Stimulated activated naive CD8-positive, alpha-beta T cell treated with anti-CD3 and anti-CD28 coated beads, Interleukin-15, Interleukin-2, amounts not matched to agents 100 U/mL and 50 U/mL, for 24 hours (primary cell): ENCODE results near the gene NPAT.

Experiments used
- ATAC-seq: fragments of 150-1000 bp; cut with Tn5 transposase; one replicate; pipeline ENCODE4 v1.10.0; 2021
- DNase-seq: peaks from one replicate; pipeline ENCODE4 v3.0.0; 2021

Gene NPAT

GRCh38 chr11:108222574-108223347, at the start of gene NPAT, which contains the start of gene ATM:
NPAT (minus strand) TSS chr11:108222638; CDS start chr11:108222536, 102 bp downstream.
ATM (plus strand) TSS chr11:108223067; CDS start chr11:108227625, 4,558 bp downstream.
- DNase-seq (peak; percentile 98), ATAC-seq (peak; percentile 84)

DNA sequence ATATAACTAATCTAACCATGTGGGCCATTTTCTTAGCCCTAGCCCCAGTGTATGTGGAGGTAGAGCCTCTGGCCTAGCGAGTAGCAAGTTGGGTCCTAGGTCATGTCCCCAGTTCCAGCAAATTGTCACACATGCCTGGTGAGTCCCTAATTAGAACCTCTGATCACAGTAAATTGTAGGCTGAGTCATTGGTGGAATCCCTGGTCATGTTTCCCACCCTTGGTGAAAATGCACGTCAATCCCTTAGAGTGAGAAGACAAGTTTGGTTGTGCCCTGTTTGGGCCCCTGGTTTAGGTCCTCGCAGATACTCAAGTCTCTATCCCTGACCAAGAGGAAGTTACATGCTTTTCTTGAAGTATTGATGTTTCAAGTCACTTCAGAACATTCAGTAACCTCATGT, 47.1 kb upstream of the NPAT start:
- ATAC-seq (peak; percentile 81), DNase-seq (no peak)

- no peak for DNase-seq
- no peak for ATAC-seq
Observed at GRCh38 chr11:108253176-108253575, 30.7 kb upstream of the NPAT start.

- DNase-seq (no peak), ATAC-seq (no peak)
Observed at GRCh38 chr11:108246885-108247284, 24.4 kb upstream of the NPAT start.

GRCh38 chr11:108246308-108246707, 23.9 kb upstream of the NPAT start:
- DNase-seq, result no peak
- no peak for ATAC-seq

DNA sequence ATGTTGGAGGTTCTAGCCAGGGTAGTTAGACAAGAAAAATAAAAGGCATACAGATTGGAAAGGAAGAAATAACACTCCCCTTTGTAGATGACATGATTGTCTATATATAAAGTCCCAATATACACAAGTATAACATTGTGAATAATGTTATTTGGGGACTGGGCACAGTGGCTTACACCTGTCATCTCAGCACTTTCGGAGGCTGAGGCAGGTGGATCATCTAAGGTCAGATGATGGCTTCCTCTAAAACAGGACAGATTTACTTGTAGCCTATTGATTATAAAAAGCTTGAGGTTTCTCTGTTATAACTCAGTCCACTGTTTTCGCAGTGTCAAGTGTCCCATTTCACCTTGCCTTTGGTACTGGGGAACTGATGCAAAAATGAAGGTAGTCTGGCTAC, 20.0 kb upstream of the NPAT start:
- ATAC-seq, result no peak

GRCh38 chr11:108241330-108242037, 19.0 kb upstream of the NPAT start:
- no peak for DNase-seq
- ATAC-seq, result peak; percentile 76

More for the DNA sequence above, 20.0 kb upstream of the NPAT start:
- DNase-seq, result no peak

- DNase-seq (no peak), ATAC-seq (no peak)
Observed at GRCh38 chr11:108239076-108239475, 16.6 kb upstream of the NPAT start.

DNA sequence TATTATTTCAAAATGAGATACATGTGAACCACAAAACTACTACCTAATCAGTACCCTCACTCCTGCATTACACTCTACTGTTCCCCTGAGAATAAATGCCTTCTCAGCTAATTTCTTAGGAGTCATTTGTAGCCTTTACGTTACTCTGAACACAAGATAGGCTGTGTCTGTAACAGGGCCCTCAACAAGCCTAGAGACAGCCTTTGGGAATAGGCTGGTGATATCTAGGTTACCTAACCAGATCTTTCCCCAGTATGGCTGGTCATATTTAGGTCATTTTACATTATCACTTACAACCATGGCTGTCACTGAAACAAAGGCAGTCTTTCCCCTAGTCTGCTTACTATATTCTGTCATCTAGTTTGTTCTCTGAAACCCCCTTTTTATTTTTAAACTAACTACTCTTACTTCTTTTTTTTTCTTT, 14.6 kb upstream of the NPAT start:
- ATAC-seq (peak; percentile 48), DNase-seq (no peak)

DNA sequence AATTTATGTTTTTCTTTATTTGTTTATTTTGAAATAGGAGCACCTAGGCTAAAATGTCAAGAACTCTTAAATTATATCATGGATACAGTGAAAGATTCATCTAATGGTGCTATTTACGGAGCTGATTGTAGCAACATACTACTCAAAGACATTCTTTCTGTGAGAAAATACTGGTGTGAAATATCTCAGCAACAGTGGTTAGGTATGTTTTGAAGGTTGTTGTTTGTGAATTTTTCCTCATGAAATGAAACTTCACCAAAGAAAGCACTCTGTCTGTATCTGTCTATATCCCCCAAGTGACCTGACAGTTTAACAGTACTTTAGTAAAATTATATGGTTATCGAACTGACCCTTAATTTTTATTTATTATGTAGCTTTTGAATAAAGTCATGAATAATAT, 13.2 kb upstream of the NPAT start:
- DNase-seq (no peak), ATAC-seq (no peak)

DNA sequence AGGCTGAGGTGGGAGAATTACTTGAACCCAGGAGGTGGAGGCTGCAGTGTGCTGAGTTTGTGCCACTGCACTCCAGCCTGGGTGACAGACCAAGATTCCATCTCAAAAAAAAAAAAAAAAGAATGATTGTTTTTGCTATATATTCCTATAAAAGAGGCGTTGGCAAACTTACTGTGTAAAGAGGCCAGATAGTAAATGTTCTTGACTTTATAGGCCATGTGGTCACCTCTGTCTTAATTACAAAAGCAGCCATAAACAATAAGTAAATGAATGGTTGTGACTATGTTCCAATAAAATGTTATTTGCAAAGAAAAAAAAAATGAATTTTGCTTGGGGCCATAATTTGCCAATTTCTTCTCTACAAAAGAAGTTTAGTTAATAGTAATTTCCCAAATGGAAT, 12.8 kb upstream of the NPAT start:
- DNase-seq (no peak), ATAC-seq (no peak)

DNA sequence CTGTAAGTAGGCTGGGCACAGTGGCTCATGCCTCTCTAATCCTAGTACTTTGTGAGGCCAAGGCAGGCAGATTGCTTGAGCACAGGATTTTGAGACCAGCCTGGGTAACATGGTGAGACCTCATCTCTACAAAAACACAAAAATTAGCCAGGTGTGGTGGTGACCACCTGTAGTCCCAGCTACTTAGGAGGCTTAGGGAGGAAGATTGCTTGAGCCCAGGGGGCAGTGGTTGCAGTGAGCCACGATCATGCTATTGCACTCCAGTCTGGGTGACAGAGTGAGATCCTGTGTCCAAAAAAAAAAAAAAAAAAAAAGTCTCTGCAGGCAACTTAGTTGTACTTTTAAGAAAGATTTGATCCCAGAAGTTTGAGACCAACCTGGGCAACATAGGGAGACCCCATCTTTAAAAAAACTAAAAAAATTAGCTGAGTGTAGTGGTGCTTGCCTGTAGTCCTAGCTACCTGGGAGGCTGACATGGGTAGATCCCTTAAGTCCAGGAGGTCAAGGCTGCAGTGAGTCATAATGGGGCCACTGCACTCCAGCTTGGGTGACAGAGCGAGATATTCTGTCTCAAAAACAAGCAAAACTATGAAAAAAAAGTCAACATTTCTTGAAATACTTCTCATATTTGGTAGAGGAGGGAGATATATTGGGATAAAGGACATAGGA, 11.0 kb upstream of the NPAT start:
- DNase-seq (no peak), ATAC-seq (no peak)

DNA sequence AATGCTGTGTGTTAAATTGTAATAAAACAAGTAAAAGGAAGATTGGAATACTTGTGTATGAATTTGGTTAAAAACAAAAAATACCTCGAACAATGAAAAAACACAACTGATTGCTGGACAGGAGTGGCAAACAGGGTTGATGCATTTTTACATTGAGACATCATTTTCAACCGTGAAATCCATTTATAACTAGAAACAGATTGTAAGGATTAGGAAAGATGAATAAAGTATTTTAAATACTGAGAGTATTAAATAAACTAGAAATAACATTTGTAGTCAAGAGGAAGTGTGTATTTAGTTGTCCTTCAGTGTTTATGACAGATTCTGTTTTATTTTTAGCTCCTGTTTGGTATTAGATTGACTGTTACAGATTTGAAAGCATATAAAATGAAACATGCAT, 5.8 kb upstream of the NPAT start:
- ATAC-seq, result no peak
- DNase-seq, result no peak

DNA sequence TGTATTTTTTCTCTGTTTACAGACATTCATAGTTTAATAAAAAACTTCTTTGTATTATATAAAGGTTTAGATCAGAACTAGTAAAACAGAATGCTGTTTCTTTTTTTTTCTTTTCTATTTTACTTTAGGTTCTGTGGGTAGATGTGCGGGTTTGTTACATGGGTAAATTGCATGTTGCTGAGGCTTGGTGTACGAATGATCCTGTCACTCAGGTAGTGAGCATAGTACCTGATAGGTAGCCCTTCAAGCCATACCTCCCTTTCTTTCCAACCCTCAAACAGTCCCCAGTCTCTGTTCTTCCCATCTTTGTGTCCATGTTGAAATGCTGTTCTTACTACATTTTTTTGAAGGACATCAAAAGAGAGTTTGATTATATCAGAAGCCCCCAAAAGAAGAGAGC, 3.6 kb upstream of the NPAT start:
- no peak for DNase-seq
- no peak for ATAC-seq

GRCh38 chr11:108224911-108225786, 2.7 kb upstream of the NPAT start:
- DNase-seq (peak; percentile 48), ATAC-seq (no peak)

- no peak for DNase-seq
- no peak for ATAC-seq
Observed at GRCh38 chr11:108224366-108224765, 1.9 kb upstream of the NPAT start.

- DNase-seq (no peak), ATAC-seq (peak; percentile 41)
Observed at GRCh38 chr11:108223348-108224149, 1.1 kb upstream of the NPAT start.

DNA sequence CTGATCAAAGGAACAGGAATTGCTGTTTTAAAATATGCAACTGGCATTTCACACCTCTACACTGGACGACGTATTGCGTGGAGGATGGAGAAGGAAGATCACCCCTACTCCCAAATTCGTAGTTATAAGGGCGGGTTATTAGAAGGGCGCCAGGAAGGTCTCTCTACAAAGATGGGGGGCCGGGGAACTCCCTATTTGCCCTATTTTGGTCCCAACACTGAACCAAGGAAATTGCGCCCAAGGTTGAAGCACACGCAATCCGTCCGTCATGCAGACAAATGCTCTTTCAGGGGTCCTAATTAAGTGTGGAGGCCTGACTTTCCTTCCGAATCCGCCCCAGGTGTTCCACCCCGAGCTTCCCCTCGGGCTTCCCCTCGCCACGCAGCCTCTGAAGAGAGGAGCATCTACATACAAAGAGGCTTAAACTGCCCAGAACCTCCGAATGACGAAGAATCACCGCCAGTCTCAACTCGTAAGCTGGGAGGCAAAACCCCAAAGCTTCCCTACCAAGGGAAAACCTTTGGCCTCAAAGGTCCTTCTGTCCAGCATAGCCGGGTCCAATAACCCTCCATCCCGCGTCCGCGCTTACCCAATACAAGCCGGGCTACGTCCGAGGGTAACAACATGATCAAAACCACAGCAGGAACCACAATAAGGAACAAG, 396 bp downstream of the NPAT start:
- no peak for ATAC-seq
- peak; percentile 56 for DNase-seq

GRCh38 chr11:108221371-108221770, 1.1 kb downstream of the NPAT start:
- DNase-seq, result no peak

DNA sequence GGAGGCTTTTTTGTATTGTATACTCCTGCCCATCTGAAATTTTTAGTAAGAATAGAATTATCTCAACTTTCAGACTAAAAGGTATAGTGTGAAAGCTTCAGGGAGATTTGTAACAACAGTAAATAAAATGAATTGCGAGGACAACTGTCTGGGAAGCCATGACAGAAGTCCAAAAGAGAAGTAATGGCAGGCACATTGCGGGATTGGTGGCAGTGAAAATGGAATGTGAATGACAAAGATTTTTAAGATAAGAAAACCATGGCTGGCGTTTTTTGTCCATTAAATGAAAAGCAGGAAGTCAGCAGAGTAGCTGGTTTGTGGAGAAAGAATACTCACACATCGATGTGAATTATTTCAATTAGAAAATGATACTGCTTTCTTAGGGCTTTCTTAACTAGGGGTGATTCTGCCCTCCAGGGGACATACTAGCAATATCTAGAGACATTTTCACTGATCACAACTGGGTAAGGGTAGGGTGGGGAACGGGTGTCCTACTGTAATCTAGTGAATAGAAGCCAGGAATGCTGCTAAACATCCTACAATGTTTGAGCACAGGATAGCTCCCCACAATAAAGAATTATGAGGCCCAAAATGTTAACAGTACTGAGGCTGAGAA, 1.6 kb downstream of the NPAT start:
- no peak for ATAC-seq
- no peak for DNase-seq

More at GRCh38 chr11:108221371-108221770, 1.1 kb downstream of the NPAT start:
- ATAC-seq, result no peak
